GM18505 (cell line): ENCODE results near the gene ABHD10.

Experiments used
- ATAC-seq: cut with Tn5 transposase; IDR thresholded peaks from one replicate; pipeline ENCODE4 v1.9.1; 2021; ENCODE audit not compliant: unreplicated experiment
- POLR2A ChIP-seq: IDR thresholded peaks from 4 replicates; pipeline ENCODE4 v1.6.1; 2011; ENCODE audit warnings: borderline replicate concordance; ENCODE audit not compliant: insufficient read depth, insufficient read length; ENCODE audit errors: extremely low read depth

Gene ABHD10

GRCh38 chr3:111999484-112000324, 20.9 kb downstream of the ABHD10 start:
- no peak for ATAC-seq
- no peak for TF ChIP-seq POLR2A

DNA sequence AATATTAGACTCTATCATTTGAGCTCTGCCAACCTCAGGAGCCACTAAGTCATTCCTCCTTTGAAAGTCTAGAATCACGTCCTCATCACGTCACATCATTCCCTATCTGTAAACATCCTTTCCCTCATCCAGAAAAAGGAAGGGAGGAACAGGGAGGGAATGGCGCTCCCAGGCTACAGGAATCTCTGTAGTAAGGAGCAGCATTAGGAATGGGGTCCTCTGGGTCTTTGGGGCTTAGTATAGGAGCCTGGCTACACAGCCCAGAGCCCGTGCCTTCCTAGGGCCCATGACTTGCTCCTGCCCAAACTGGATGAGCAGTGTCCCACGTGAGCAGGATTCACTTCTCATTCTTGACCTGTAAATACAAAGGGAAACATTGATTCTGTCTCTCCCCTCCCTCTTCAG, 21.5 kb downstream of the ABHD10 start:
- no peak for TF ChIP-seq POLR2A
- no peak for ATAC-seq

DNA sequence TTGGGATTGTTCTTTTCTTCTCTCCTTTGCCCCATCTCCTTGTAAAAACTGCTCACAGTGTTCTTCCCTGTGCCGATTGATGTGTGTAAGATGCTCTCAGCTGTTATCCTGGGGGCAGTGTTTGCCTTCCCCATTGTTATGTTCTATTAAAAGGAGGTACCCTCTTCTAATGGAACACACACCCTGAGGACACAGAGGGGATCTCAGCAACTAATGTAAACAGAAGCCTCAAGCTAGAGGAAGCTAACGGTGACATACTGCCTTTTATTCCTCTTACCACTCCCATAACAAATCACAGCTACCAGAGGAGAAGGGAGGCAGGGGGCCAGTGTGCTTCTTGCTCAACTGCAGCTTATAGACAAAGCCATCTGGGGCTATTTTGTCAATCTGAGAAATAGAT, 22.1 kb downstream of the ABHD10 start:
- TF ChIP-seq POLR2A, result no peak
- no peak for ATAC-seq

GRCh38 chr3:112001526-112001925, 22.7 kb downstream of the ABHD10 start:
- ATAC-seq, result no peak
- no peak for TF ChIP-seq POLR2A

- no peak for ATAC-seq
- no peak for TF ChIP-seq POLR2A
These were observed 23.5 kb downstream of the ABHD10 start for GRCh38 chr3:112002096-112002971.

DNA sequence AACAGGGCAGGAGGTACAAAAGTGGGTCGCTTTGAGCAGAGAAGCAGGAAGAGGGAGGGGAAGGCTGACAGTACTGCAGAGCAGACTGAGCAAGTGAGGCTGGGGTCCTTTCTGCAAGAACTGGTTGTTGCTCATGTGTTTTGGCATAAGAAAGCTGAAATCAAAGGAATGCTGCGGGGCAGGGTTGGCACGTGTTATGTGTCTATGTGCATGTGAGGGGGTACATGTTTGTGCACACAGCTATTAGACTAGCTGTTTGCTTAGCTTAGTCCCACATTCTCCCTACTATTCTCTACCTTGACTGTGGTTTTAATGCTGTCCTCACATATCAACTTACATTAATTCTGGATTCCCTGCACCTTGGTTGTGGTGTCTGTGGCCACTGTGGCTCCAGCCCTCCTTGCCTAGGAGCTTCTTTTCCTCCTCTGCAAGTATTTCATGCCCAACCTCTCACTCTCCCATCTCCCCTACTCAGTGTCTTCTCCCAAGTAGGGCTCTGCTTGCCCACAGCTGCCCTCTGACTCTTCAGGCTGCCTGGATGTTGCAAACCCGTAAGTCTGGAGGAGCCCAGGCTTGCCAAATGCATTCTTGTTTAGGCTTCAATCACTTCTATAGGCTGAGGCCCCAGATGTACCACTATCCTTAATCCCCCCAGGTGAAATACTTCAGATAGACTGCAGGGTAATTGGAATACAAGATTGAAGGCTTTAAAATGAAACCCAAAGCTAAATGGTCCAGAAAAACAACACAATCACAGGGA, 24.7 kb downstream of the ABHD10 start:
- TF ChIP-seq POLR2A, result no peak
- no peak for ATAC-seq

DNA sequence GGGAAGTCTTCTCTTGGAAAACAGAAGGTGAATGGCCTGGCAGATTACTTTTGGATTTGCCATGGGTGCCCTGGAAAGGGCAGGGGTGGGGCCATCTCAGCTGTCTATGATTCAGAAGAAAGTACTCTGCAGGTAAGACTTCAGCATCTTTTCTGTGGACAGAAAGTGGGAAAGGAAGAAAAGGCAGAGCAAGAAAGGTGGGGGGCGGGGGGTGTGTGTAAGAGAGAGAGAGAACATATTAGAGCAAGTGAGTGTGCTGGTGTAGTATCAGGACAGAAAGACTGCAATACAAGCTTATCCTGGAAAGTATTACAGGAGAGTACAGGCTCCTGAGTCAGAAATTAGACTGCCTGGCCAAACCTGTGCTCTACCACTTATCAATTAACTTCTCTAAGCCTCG, 25.4 kb downstream of the ABHD10 start:
- no peak for ATAC-seq
- TF ChIP-seq POLR2A, result no peak

- no peak for ATAC-seq
- no peak for TF ChIP-seq POLR2A
These were observed 25.8 kb downstream of the ABHD10 start for GRCh38 chr3:112004669-112005068.

DNA sequence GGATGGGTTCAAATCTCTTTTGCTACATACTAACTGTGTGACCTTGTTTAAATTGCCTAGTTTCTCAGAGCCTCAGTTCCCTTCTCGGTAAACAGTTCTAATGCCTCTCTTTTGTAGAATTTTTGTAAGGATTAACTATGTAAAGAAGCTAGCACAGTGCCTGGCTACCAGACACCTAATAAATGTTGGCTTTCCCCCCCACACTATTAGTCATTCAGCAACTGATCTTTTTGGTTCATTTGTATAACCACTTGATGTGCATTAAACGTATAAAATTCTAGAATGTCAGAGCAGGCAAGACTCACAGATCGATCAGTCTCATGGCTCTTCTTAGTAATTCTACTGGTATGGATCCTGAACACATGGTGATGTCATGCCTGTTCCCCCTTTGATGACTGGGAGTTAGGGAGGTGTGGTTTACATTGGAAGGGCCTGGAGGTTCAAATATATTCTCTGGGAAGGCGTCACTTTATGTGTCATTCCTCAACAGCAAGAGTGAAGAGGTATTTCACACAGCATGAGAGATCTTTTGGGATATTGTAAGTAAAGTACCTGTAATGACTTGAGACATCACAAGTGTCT, 26.4 kb downstream of the ABHD10 start:
- TF ChIP-seq POLR2A, result no peak
- no peak for ATAC-seq

DNA sequence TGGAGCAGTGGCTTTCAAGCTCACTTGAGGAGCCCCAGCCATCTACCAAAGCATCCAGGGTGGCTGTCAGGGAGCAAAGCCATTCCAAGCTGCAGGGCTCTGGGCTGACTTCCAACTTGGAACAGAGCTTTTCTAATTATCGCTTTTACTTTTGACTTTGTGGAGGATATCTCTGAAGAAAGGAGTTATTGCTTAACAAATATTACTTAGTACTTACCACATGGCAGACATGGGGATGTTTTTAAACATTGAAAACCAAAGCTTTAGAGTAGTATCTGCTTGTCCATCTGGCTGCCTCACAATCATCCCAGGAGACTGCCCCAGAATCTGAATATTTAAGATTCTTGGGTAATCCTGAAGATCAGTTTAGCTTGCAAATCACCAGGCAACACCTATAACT, 28.8 kb downstream of the ABHD10 start:
- no peak for ATAC-seq
- TF ChIP-seq POLR2A, result no peak

GRCh38 chr3:112009670-112010069, 30.8 kb downstream of the ABHD10 start:
- no peak for ATAC-seq
- TF ChIP-seq POLR2A, result no peak

DNA sequence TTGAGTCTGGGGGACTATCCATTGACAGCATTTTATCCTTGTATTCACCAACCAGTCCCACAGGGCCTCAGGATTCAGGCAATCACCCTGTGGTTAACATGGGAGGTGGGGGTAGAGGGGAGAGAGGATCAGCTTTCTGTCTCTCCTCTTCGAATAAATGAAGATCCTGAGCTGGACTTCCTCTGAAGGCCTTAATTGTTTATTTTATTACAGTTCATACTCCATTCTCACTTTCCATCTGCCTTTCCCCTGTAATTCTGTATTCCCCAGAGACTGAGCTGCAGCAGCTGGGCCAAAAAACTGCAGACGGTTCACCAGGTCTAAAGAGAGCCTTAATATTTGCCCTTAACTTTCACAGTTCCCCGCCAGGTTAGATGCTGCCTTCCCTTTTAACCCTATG, 31.8 kb downstream of the ABHD10 start:
- TF ChIP-seq POLR2A, result no peak
- ATAC-seq, result no peak
